Adrenal gland (tissue), 12 donors: Measurements from ENCODE around the gene MORN5. TPM values are rescaled to one million over a fixed set of nuclear protein-coding genes. Genes with fewer than 3 reads are reported as not detected.

Experiments used
- DNase-seq, 7 donors: peaks; one replicate each; pipeline ENCODE4 v3.0.0-alpha.2; 2019 to 2020
- H3K27ac ChIP-seq, 5 donors: fragments of 200-600 bp; sonication (generic) in 4 of 5; 1 replicate in 3 of 5; 2 replicates in 2 of 5; pipeline versions ENCODE4 v1.5.1 to v1.8.0; 2016 to 2020; ENCODE audit warnings: mild to moderate bottlenecking in 1 of 5
- H3K27me3 ChIP-seq: fragments of 200-600 bp; 2 replicates; pipeline ENCODE4 v1.8.0; 2021
- H3K36me3 ChIP-seq, 2 donors: fragments of 200-600 bp; replicated peaks in 1 of 2; 1 replicate in 1 of 2; 2 replicates in 1 of 2; pipeline versions ENCODE4 v1.5.1 to v1.8.0; 2018 to 2022
- H3K4me1 ChIP-seq, 2 donors: fragments of 200-600 bp; replicated peaks in 1 of 2; 1 replicate in 1 of 2; 2 replicates in 1 of 2; pipeline versions ENCODE4 v1.5.1 to v1.8.0; 2018 to 2021
- H3K4me3 ChIP-seq, 4 donors: fragments of 200-600 bp; sonication (generic) in 3 of 4; one replicate each; pipeline ENCODE4 v1.5.1; 2016 to 2018
- H3K9me3 ChIP-seq, 3 donors: fragments of 200-600 bp; sonication (generic) in 1 of 3; replicated peaks in 1 of 3; 1 replicate in 2 of 3; 2 replicates in 1 of 3; pipeline versions ENCODE4 v1.5.1 to v1.8.0; 2016 to 2021
- CTCF ChIP-seq, 6 experiments: fragments of 450-650 bp in 4 of 6; fragments of 200-600 bp in 2 of 6; sonication (generic) in 1 of 6; IDR thresholded peaks; 1 replicate in 5 of 6; 2 replicates in 1 of 6; pipeline versions ENCODE4 v1.5.1 to v1.8.0; 2016 to 2021; ENCODE audit warnings: antibody characterized with exemption in 6 of 6, mild to moderate bottlenecking in 2 of 6, moderate library complexity in 1 of 6
- POLR2A ChIP-seq, 2 donors: fragments of 450-650 bp; IDR thresholded peaks; one replicate each; pipeline ENCODE4 v1.6.1; 2017; ENCODE audit warnings: antibody characterized with exemption in 2 of 2, mild to moderate bottlenecking in 2 of 2, moderate library complexity in 1 of 2
- WGBS, 4 donors: extraction: QIAGEN DNeasy Blood & Tissue Kit in 2 of 4; methylation state at CpG; one replicate each; pipeline versions ENCODE4 v1.1.5 to v1.1.7; 2013 to 2017; 5-methylcytosine and 5-hydroxymethylcytosine counted together
- intact Hi-C, 2 donors: fragments of 100-400 bp; cut with DNase I; formaldehyde crosslinking; loops; one replicate each; pipeline versions ENCODE4 v1.14.1 to v1.15.0; 2022 to 2023
- polyA plus RNA-seq, 3 donors: library from polyadenylated mRNA; stranded (reverse); fragments of 200-250 nt in 2 of 3; fragments of 350-450 nt in 1 of 3; fragmentation: Illumina TruSeq in 1 of 3; extraction: RNeasy Lipid Tissue Mini Kit (QIAGEN cat#74804) in 1 of 3; gene quantifications; one replicate each; pipeline ENCODE4 v1.2.3, GENCODE V29; 2013 to 2014
- total RNA-seq, 9 donors: library from RNA; depleted of rRNA in 4 of 9; stranded (reverse); fragments of >200 nt in 4 of 9; fragments of 120-200 nt in 1 of 9; fragmentation: NEBNext Ultra II Directional in 1 of 9; extraction: Animal tissue kit (Norgen Biotek cat#: 25700) in 1 of 9; gene quantifications; one replicate each; pipeline versions ENCODE4 v1.1.0 to v1.2.4, GENCODE V29; 2013 to 2023
- donor health status: healthy with polysubstance abuse.
- donor health status: Bipolar disorder and iron deficiency.
- donor health status: DM: yes; HTN: yes; CAD: no.
- donor health status: DM: no; HTN: no; CAD: no.
- donor health status: DM: no; HTN: no; CAD: no.
- donor health status: DM: yes; HTN: yes; CAD: no.

Gene MORN5
- total and polyA plus RNA-seq, 12 donors = 0.78 to 1.7 (median 0.80) TPM; not detected in 8

- Histone ChIP-seq H3K9me3 (no peaks in the 10 kb centered on the region), H3K4me3 (no peak overlapping the region), H3K36me3 (no peaks in the 10 kb centered on the region), H3K4me1 (peaks cover 13 to 17% of the 10 kb centered on the region in 2 donors), H3K27me3 (peaks cover 54% of the 10 kb centered on the region), H3K27ac (no peak overlapping the region)
- intact Hi-C loops = no loop called here
- no peak for DNase-seq
- no peak for TF ChIP-seq POLR2A (IDR thresholded peaks at IDR 0.05)
- no peak for TF ChIP-seq CTCF (IDR thresholded peaks at IDR 0.05)
- WGBS, 4 donors = 47 to 61% (median 54%) methylated on average over 7 to 9 of the region's 9 CpGs
Observed at GRCh38 chr9:122214507-122214906, 54.8 kb downstream of the MORN5 start.

GRCh38 chr9:122215663-122216062 is 56.0 kb downstream of the MORN5 start:
- intact Hi-C loops = no loop called here
- H3K27ac ChIP-seq = no peak overlapping the region
- H3K27me3 ChIP-seq = peaks cover 64% of the 10 kb centered on the region
- no peaks in the 10 kb centered on the region for H3K9me3 ChIP-seq
- H3K36me3 ChIP-seq = no peaks in the 10 kb centered on the region
- H3K4me3 ChIP-seq = no peak overlapping the region
- DNase-seq = no peak
- WGBS, 4 donors = 85 to 100% (median 94%) methylated on average over 1 of the region's 1 CpG
- TF ChIP-seq POLR2A (IDR thresholded peaks at IDR 0.05) (no peak), CTCF (IDR thresholded peaks at IDR 0.05) (no peak)
- peaks cover 21 to 29% of the 10 kb centered on the region in 2 donors for H3K4me1 ChIP-seq

- Histone ChIP-seq H3K4me1 (peaks cover 21 to 30% of the 10 kb centered on the region in 2 donors), H3K27ac (no peak overlapping the region), H3K4me3 (no peak overlapping the region), H3K27me3 (peaks cover 65% of the 10 kb centered on the region), H3K9me3 (no peaks in the 10 kb centered on the region), H3K36me3 (no peaks in the 10 kb centered on the region)
- 74 to 81% (median 78%) methylated on average over 4 of the region's 4 CpGs for WGBS, 4 donors
- no peak for TF ChIP-seq CTCF (IDR thresholded peaks at IDR 0.05)
- intact Hi-C loops = no loop called here
- no peak for DNase-seq
Observed at GRCh38 chr9:122216138-122216797, 56.6 kb downstream of the MORN5 start.

GRCh38 chr9:122216798-122217418 is 57.2 kb downstream of the MORN5 start:
- intact Hi-C loops = no loop called here
- no peaks in the 10 kb centered on the region for H3K36me3 ChIP-seq
- DNase-seq = no peak
- H3K4me3 ChIP-seq = no peak overlapping the region
- no peak for TF ChIP-seq CTCF (IDR thresholded peaks at IDR 0.05)
- TF ChIP-seq POLR2A (IDR thresholded peaks at IDR 0.05) = no peak
- no peak overlapping the region for H3K27ac ChIP-seq
- H3K9me3 ChIP-seq = no peaks in the 10 kb centered on the region
- 59 to 72% (median 62%) methylated on average over 25 to 35 of the region's 35 CpGs for WGBS, 4 donors
- peaks cover 68% of the 10 kb centered on the region for H3K27me3 ChIP-seq
- H3K4me1 ChIP-seq = peaks cover 21 to 30% of the 10 kb centered on the region in 2 donors
